ENCODE data around the gene THBS4. TPM values are rescaled to one million over a fixed set of nuclear protein-coding genes. Genes with fewer than 3 reads are reported as not detected.
"Not testable (repeated sequence)": the region's sequence is repeated elsewhere in the genome, so short reads cannot be mapped to it uniquely, and the experiment has no call there.

THBS4 gene
- total RNA-seq, 1 donor from 2014 or later = 135 TPM

DNA sequence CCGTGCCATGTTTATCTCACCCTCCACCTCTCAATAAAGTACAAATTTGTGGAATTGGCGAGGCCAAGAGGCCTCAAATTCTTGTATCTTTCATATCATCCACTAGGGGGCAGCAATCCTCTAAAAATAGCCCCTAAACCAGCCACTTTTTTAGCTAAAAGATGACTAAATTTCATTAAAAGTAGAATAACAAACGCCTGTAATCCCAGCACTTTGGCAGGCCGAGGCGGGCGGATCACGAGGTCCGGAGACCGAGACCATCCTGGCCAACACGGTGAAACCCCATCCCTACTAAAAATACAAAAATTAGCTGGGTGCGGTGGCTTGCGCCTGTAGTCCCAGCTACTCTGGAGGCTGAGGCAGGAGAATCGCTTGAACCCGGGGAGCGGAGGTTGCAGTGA lies 56.6 kb downstream of the THBS4 start:
- not testable (repeated sequence) for H3K27me3 ChIP-seq (ENCODE audit: control insufficient read depth in 3 of 3, insufficient read depth in 3 of 3, low read length in 3 of 3); H3K4me3 ChIP-seq (ENCODE audit: low read length in 3 of 3); H3K9me3 ChIP-seq (ENCODE audit: control insufficient read depth in 3 of 3, low read length in 3 of 3); H3K27ac ChIP-seq (ENCODE audit: low read depth, low read length); H3K9ac ChIP-seq (ENCODE audit: low read depth in 1 of 3, low read length in 3 of 3); H3K4me1 ChIP-seq (ENCODE audit: control insufficient read depth in 3 of 3, insufficient read depth in 3 of 3, low read length in 3 of 3); H3K36me3 ChIP-seq (ENCODE audit: control insufficient read depth in 3 of 3, insufficient read depth in 3 of 3, low read length in 3 of 3)

DNA sequence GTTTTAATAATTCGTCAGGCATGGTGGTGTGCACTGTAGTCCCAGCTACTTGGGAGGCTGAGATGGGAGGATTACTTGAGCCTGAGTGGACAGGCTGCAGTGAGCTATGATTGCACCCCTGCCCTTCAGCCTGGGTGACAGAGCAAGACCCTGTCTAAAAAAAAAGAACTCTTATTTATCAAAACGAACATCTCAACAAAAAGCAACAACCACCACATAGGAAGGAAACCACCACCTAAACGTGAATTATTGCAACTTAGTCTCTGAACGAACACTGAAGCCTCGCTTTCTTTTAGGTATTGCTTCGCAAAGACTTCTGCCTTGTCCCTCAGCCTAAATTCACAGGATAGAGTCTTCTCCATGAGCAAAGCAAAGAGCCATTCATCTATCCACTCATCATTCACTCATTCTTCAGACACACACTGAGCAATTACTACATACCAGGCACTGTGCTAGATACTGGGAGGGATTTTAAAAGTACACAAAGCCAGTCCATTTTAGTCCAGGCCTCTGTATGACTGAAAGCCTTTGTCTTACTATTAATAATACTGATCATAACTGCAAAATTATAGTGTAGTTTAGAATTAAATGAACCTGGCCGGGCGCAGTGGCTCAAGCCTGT lies 57.4 kb downstream of the THBS4 start:
- Histone ChIP-seq H3K27me3 (ENCODE audit: control insufficient read depth in 3 of 3, insufficient read depth in 3 of 3, low read length in 3 of 3) (no peaks in the 10 kb centered on the region), H3K36me3 (ENCODE audit: control insufficient read depth in 3 of 3, insufficient read depth in 3 of 3, low read length in 3 of 3) (no peaks in the 10 kb centered on the region), H3K4me1 (ENCODE audit: control insufficient read depth in 3 of 3, insufficient read depth in 3 of 3, low read length in 3 of 3) (no peaks in the 10 kb centered on the region), H3K4me3 (ENCODE audit: low read length in 3 of 3) (no peak overlapping the region), H3K9me3 (ENCODE audit: control insufficient read depth in 3 of 3, low read length in 3 of 3) (no peaks in the 10 kb centered on the region), H3K9ac (ENCODE audit: low read depth in 1 of 3, low read length in 3 of 3) (no peak overlapping the region), H3K27ac (ENCODE audit: low read depth, low read length) (no peak overlapping the region)

DNA sequence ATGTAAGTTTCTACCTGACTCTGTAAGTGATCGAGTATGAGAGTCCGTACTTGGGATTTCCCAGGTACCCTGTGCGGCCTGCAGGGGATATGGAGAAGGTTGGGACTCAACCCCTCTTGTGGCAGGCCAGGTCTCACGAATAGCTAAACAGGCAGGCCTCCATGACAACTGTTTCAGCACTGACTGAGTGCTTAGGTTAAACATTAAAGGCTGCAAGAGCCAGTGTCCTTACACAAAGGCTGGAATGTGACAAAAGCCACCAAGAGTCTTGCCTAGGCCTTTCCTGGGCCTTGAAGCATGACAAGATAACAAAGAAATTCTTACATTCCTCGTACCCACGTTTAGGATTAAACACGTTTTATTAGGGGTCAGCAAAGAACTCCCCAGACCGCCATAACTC lies 58.6 kb downstream of the THBS4 start:
- Histone ChIP-seq H3K27ac (ENCODE audit: low read depth, low read length) (no peak overlapping the region), H3K4me3 (ENCODE audit: low read length in 3 of 3) (no peak overlapping the region), H3K4me1 (ENCODE audit: control insufficient read depth in 3 of 3, insufficient read depth in 3 of 3, low read length in 3 of 3) (no peaks in the 10 kb centered on the region), H3K27me3 (ENCODE audit: control insufficient read depth in 3 of 3, insufficient read depth in 3 of 3, low read length in 3 of 3) (no peaks in the 10 kb centered on the region), H3K9me3 (ENCODE audit: control insufficient read depth in 3 of 3, low read length in 3 of 3) (no peaks in the 10 kb centered on the region), H3K36me3 (ENCODE audit: control insufficient read depth in 3 of 3, insufficient read depth in 3 of 3, low read length in 3 of 3) (no peaks in the 10 kb centered on the region), H3K9ac (ENCODE audit: low read depth in 1 of 3, low read length in 3 of 3) (no peak overlapping the region)

DNA sequence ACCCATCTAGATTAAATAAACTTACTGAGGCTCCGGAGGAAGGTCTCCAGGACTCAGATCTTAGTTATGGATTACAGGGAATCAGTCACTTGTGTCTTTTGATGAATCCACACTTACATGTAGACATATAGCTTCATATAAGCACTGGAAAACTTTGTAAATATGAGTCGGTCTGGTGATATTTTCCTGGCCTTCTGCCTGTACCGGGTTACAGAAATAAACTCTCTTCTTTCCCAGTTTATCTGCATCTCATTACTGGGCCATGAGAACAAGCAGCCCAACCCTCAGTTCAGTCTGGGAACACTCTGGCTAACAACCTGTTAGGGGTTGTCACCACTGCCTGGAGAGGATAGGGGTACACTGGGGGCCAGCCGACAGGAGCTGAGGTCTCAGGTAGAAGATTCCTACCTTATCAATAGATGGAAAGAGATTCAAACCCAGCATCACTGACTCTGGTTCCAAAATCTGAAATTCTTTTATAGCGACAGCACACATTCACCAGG lies 59.1 kb downstream of the THBS4 start:
- H3K27me3 ChIP-seq (ENCODE audit: control insufficient read depth in 3 of 3, insufficient read depth in 3 of 3, low read length in 3 of 3) = no peaks in the 10 kb centered on the region
- H3K36me3 ChIP-seq (ENCODE audit: control insufficient read depth in 3 of 3, insufficient read depth in 3 of 3, low read length in 3 of 3) = no peaks in the 10 kb centered on the region
- no peak overlapping the region for H3K9ac ChIP-seq (ENCODE audit: low read depth in 1 of 3, low read length in 3 of 3)
- no peaks in the 10 kb centered on the region for H3K4me1 ChIP-seq (ENCODE audit: control insufficient read depth in 3 of 3, insufficient read depth in 3 of 3, low read length in 3 of 3)
- H3K9me3 ChIP-seq (ENCODE audit: control insufficient read depth in 3 of 3, low read length in 3 of 3) = no peaks in the 10 kb centered on the region
- no peak overlapping the region for H3K27ac ChIP-seq (ENCODE audit: low read depth, low read length)
- no peak overlapping the region for H3K4me3 ChIP-seq (ENCODE audit: low read length in 3 of 3)

DNA sequence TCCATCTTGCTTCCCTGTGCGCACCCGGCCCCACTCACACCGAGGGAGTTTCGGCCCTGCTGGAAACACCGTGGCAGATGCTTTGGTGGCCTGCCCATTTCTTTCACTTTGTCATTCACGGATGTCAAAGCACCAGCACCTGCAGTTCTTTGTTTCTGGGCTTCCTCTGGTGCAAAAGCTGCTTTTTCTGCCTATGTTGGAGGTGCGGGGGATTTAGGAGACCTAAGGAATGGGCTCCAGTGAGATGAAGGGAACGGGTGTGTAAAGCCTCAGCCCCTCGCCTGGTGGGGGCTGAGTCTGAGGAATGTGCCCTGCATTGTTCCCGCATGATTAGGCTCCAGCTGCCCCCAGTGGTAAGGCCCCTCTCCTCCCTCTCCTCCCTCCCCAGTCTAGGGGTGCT lies 62.3 kb downstream of the THBS4 start:
- Histone ChIP-seq H3K9me3 (ENCODE audit: control insufficient read depth in 3 of 3, low read length in 3 of 3) (no peaks in the 10 kb centered on the region), H3K27ac (ENCODE audit: low read depth, low read length) (no peak overlapping the region), H3K27me3 (ENCODE audit: control insufficient read depth in 3 of 3, insufficient read depth in 3 of 3, low read length in 3 of 3) (peaks cover 0 to 2% (median 0%) of the 10 kb centered on the region in 3 donors), H3K36me3 (ENCODE audit: control insufficient read depth in 3 of 3, insufficient read depth in 3 of 3, low read length in 3 of 3) (no peaks in the 10 kb centered on the region), H3K4me1 (ENCODE audit: control insufficient read depth in 3 of 3, insufficient read depth in 3 of 3, low read length in 3 of 3) (no peaks in the 10 kb centered on the region), H3K4me3 (ENCODE audit: low read length in 3 of 3) (no peak overlapping the region), H3K9ac (ENCODE audit: low read depth in 1 of 3, low read length in 3 of 3) (no peak overlapping the region)

DNA sequence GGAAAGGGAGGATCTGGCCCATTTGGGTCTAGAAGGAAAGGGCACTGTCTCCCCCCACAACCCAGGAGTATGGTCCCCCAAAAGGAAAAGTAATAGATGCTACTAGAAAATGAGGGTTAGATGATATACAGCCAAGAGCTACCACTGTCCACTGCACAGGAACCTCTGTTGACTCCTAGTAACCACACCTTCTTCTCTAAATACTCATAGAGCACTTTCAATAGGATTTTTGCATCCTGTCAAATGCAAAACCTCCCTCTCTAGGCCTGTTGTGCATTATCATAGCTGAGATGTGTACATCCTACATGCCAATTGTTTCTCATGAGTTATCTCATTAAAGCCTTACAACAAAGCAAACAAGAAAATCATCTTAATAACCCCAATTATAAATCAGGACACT lies 66.8 kb downstream of the THBS4 start:
- Histone ChIP-seq H3K9me3 (ENCODE audit: control insufficient read depth in 3 of 3, low read length in 3 of 3) (no peaks in the 10 kb centered on the region), H3K9ac (ENCODE audit: low read depth in 1 of 3, low read length in 3 of 3) (no peak overlapping the region), H3K4me1 (ENCODE audit: control insufficient read depth in 3 of 3, insufficient read depth in 3 of 3, low read length in 3 of 3) (no peaks in the 10 kb centered on the region), H3K27me3 (ENCODE audit: control insufficient read depth in 3 of 3, insufficient read depth in 3 of 3, low read length in 3 of 3) (peaks cover 0 to 2% (median 0%) of the 10 kb centered on the region in 3 donors), H3K4me3 (ENCODE audit: low read length in 3 of 3) (no peak overlapping the region), H3K36me3 (ENCODE audit: control insufficient read depth in 3 of 3, insufficient read depth in 3 of 3, low read length in 3 of 3) (no peaks in the 10 kb centered on the region), H3K27ac (ENCODE audit: low read depth, low read length) (no peak overlapping the region)

DNA sequence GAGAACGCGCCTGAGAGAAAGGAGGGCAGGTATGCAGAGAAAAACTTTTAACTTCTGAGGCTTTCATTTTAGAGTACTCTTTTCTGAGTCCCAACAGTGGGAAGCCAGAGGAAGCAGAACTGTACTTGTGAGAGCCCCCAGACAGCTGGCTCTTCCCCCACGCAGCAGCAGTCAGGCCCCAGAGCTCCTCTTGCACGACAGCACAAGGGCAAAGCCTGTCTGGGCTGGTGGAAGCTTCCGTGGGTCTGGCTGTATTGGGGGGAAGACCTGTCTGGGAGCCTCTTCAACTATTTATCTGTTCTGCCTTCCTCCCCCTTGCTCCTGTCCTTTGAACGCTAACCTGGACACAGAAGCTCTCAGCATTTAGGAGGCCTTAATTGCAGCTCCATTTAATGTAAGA lies 68.2 kb downstream of the THBS4 start:
- peaks cover 0 to 2% (median 0%) of the 10 kb centered on the region in 3 donors for H3K27me3 ChIP-seq (ENCODE audit: control insufficient read depth in 3 of 3, insufficient read depth in 3 of 3, low read length in 3 of 3)
- H3K4me3 ChIP-seq (ENCODE audit: low read length in 3 of 3) = no peak overlapping the region
- H3K36me3 ChIP-seq (ENCODE audit: control insufficient read depth in 3 of 3, insufficient read depth in 3 of 3, low read length in 3 of 3) = no peaks in the 10 kb centered on the region
- H3K27ac ChIP-seq (ENCODE audit: low read depth, low read length) = no peak overlapping the region
- H3K9me3 ChIP-seq (ENCODE audit: control insufficient read depth in 3 of 3, low read length in 3 of 3) = no peaks in the 10 kb centered on the region
- no peaks in the 10 kb centered on the region for H3K4me1 ChIP-seq (ENCODE audit: control insufficient read depth in 3 of 3, insufficient read depth in 3 of 3, low read length in 3 of 3)
- no peak overlapping the region for H3K9ac ChIP-seq (ENCODE audit: low read depth in 1 of 3, low read length in 3 of 3)

DNA sequence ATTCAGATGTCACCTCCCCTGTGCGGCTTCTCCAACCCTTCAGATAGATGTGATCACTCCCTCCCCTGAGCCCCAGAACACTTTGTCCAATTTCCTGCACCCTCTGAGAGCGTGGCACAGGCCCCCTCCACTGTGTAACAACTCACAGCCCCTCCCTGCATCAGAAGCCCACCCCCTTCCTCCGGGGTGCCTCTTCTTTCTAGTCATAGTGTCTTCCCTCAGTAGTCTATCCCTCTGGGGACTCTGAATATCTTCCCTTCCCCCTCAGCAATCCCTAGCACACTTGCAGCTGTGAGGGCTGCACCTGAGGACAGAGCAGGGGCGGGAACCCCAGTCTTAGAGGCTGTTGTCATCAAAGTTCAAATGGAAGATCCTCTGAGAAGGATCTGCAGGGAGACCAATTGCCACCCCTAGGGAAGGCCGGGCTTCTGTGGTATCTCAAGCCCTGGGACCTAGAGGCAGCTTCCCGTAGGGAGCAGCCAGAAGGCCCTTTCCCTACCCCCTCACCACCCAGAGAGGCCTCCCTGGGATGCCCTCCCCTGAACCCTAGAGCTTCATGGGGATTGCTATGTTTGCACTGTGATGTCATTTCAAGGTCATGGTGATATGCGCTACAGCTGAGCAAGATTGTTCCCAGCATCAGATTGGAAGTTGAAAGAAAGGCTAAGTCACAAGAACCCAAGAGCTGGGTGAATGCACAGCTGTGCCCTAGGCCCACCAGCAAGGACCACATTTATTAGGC lies 70.7 kb downstream of the THBS4 start:
- no peaks in the 10 kb centered on the region for H3K9me3 ChIP-seq (ENCODE audit: control insufficient read depth in 3 of 3, low read length in 3 of 3)
- no peak overlapping the region for H3K4me3 ChIP-seq (ENCODE audit: low read length in 3 of 3)
- peaks cover 0 to 2% (median 0%) of the 10 kb centered on the region in 3 donors for H3K27me3 ChIP-seq (ENCODE audit: control insufficient read depth in 3 of 3, insufficient read depth in 3 of 3, low read length in 3 of 3)
- no peaks in the 10 kb centered on the region for H3K36me3 ChIP-seq (ENCODE audit: control insufficient read depth in 3 of 3, insufficient read depth in 3 of 3, low read length in 3 of 3)
- H3K9ac ChIP-seq (ENCODE audit: low read depth in 1 of 3, low read length in 3 of 3) = no peak overlapping the region
- no peaks in the 10 kb centered on the region for H3K4me1 ChIP-seq (ENCODE audit: control insufficient read depth in 3 of 3, insufficient read depth in 3 of 3, low read length in 3 of 3)
- no peak overlapping the region for H3K27ac ChIP-seq (ENCODE audit: low read depth, low read length)

DNA sequence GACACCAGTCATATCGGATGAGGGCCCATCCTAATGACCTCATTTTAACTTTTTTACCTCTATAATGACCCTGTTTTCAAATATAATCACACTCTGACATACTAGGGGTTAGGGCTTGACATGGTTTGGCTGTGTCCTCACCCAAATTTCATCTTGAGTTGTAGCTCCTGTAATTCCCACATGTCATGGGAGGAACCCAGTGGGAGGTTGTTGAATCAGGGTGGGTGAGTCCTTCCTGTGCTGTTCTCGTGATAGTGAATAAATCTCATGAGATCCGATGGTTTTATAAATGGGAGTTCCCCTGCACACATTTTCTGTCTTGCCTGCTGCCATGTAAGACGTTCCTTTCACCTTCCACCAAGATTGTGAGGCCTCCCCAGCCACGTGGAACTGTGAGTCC lies 71.8 kb downstream of the THBS4 start:
- Histone ChIP-seq H3K9me3 (ENCODE audit: control insufficient read depth in 3 of 3, low read length in 3 of 3) (no peaks in the 10 kb centered on the region), H3K27me3 (ENCODE audit: control insufficient read depth in 3 of 3, insufficient read depth in 3 of 3, low read length in 3 of 3) (peaks cover 0 to 2% (median 0%) of the 10 kb centered on the region in 3 donors), H3K4me1 (ENCODE audit: control insufficient read depth in 3 of 3, insufficient read depth in 3 of 3, low read length in 3 of 3) (no peaks in the 10 kb centered on the region), H3K36me3 (ENCODE audit: control insufficient read depth in 3 of 3, insufficient read depth in 3 of 3, low read length in 3 of 3) (no peaks in the 10 kb centered on the region), H3K27ac (ENCODE audit: low read depth, low read length) (no peak overlapping the region), H3K4me3 (ENCODE audit: low read length in 3 of 3) (no peak overlapping the region), H3K9ac (ENCODE audit: low read depth in 1 of 3, low read length in 3 of 3) (no peak overlapping the region)

DNA sequence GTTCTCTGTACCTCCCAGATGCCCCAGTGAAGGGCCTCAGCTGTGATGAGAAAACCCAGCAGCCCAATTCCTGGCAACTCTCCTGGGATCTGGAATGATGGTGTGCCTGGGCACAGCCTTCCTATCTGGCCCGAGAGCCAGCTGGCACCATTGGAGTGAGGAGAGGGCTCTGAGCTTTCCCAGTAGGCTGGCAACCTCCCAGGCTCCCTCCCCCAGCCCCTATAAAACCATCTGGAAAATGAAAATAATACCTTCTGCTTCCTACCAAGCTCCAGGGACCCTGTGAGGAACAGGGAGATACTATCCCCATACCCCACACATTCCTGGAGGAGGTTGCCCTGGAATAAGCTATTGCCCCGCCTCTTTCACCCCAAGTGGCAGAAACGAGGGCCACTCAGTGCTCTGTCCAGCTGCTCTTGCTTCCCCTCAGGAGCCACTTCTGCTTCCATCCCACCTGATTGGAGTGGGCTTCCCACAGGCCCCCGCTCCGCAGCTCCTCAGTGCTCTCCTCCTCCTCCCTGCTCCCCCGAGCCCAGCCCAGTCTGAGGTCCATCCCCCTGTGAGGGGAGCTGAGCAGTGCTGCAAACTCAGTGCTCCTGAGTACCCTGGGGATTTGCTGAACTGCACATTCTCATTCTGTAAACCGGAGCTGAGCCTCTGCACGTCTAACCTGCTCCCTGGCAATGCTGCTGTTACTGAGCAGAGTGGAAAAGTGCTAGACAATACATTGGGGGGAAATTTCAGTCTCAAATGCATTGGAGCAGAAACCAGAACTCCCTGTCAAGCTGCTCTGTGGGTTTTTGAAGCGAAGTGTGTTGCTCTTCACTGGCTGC lies 74.7 kb downstream of the THBS4 start:
- Histone ChIP-seq H3K27me3 (ENCODE audit: control insufficient read depth in 3 of 3, insufficient read depth in 3 of 3, low read length in 3 of 3) (no peaks in the 10 kb centered on the region), H3K9ac (ENCODE audit: low read depth in 1 of 3, low read length in 3 of 3) (no peak overlapping the region), H3K4me1 (ENCODE audit: control insufficient read depth in 3 of 3, insufficient read depth in 3 of 3, low read length in 3 of 3) (no peaks in the 10 kb centered on the region), H3K9me3 (ENCODE audit: control insufficient read depth in 3 of 3, low read length in 3 of 3) (no peaks in the 10 kb centered on the region), H3K27ac (ENCODE audit: low read depth, low read length) (no peak overlapping the region), H3K36me3 (ENCODE audit: control insufficient read depth in 3 of 3, insufficient read depth in 3 of 3, low read length in 3 of 3) (no peaks in the 10 kb centered on the region), H3K4me3 (ENCODE audit: low read length in 3 of 3) (no peak overlapping the region)

All from skeletal muscle tissue (tissue), 4 donors.